GM10248 (cell line): ENCODE results near the gene TAS1R3.

Source experiments
- CTCF ChIA-PET: fragments of 300-600 bp; sonication (Branson Sonifier 250); formaldehyde crosslinking; extraction: SDS; loops from one replicate; lab custom pipeline; 2021; ENCODE audit warnings: antibody characterized with exemption; lab: Yijun Ruan, JAX
- POLR2A ChIA-PET: fragments of 350-650 bp; sonication (Branson Sonifier 250); formaldehyde crosslinking; extraction: SDS; loops from one replicate; lab custom pipeline; 2020; ENCODE audit warnings: antibody characterized with exemption; lab: Yijun Ruan, JAX
- DNase-seq: peaks from one replicate; pipeline ENCODE4 v3.0.0; 2012; ENCODE audit errors: extremely low spot score
- TF ChIP-seq, protein P1 (sequence below): IDR thresholded peaks from 2 replicates; pipeline ENCODE4 v1.5.1; 2012; ENCODE audit warnings: mild to moderate bottlenecking, low read depth; ENCODE audit errors: extremely low read depth, missing control alignments, control extremely low read depth

TAS1R3 gene

DNA sequence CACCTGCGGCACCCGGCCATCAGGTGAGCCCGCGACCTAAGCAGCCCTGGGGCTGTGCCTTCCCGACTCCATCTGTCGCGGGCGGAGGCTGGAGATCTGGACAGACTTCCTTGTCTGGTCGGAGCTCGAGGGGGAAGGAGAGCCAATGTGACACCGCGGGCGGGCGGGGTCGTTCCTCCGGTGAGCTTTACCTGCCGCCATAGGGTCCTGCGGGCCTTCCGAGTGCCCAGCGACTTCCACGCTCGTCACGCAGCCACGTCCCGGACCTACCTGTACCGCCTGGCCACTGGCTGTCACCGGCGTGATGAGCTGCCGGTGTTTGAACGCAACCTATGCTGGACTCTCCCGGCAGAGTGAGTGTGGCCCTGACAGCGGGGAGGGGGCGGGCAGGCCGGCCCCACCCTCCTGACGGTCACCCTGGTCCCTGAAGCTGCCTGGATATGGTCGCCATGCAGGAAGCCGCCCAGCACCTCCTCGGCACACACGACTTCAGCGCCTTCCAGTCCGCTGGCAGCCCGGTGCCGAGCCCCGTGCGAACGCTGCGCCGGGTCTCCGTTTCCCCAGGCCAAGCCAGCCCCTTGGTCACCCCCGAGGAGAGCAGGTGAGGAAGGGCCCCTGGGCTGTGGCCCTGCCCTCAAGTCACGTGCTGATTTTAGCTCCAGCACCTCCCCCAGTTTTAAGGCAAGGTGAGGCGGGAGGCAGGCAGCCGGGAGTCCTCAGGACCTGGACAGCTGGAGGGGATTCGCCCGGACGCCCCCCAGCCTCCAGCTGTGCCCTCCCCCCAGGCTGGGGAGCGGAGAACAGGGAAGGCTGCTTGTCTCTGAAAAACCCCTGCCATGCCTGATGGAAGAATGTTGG lies 21.6 kb upstream of the TAS1R3 start:
- ChIA-PET POLR2A (no interaction called here), CTCF (interaction anchor here (1.1 to 2.1 kb wide), 3 partner anchors 9 to 66 kb away, joined by 3 to 7 read pairs (median 6); partner anchors contain the start of gene AURKAIP1)
- no peak for DNase-seq
- TF ChIP-seq, protein P1, sequence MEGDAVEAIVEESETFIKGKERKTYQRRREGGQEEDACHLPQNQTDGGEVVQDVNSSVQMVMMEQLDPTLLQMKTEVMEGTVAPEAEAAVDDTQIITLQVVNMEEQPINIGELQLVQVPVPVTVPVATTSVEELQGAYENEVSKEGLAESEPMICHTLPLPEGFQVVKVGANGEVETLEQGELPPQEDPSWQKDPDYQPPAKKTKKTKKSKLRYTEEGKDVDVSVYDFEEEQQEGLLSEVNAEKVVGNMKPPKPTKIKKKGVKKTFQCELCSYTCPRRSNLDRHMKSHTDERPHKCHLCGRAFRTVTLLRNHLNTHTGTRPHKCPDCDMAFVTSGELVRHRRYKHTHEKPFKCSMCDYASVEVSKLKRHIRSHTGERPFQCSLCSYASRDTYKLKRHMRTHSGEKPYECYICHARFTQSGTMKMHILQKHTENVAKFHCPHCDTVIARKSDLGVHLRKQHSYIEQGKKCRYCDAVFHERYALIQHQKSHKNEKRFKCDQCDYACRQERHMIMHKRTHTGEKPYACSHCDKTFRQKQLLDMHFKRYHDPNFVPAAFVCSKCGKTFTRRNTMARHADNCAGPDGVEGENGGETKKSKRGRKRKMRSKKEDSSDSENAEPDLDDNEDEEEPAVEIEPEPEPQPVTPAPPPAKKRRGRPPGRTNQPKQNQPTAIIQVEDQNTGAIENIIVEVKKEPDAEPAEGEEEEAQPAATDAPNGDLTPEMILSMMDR = no peak

GRCh38 chr1:1310109-1310385 lies 21.0 kb upstream of the TAS1R3 start:
- TF ChIP-seq, protein P1 = no peak
- ChIA-PET CTCF (interaction anchor here (1.1 to 2.1 kb wide), 3 partner anchors 10 to 65 kb away, joined by 3 to 7 read pairs (median 6); partner anchors contain the start of gene AURKAIP1), POLR2A (no interaction called here)
- no peak for DNase-seq

DNA sequence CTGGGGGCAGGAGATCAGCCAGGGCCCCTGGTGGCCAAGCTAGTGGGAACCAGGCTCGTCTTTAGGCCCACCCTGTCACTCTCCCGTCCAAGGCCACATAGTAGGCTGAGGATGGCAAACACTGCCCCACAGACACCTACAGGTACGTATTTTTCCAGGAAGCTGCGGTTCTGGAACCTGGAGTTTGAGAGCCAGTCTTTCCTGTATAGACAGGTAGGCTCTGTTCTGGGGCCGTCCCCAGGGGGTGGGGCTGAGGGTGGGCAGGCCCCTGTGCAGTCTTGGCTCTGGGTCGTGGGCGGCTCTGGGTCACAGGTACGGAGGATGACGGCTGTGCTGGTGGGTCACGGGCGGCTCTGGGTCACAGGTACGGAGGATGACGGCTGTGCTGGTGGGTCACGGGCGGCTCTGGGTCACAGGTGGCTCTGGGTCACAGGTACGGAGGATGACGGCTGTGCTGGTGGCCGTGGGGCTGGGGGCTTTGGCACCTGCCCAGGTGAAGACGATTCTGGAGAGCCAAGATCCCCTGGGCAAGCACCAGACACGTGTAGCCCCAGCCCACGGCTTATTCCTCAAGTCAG lies 20.5 kb upstream of the TAS1R3 start:
- POLR2A ChIA-PET = no interaction called here

GRCh38 chr1:1311107-1312104 lies 19.7 kb upstream of the TAS1R3 start:
- POLR2A ChIA-PET = interaction anchor here (0.7 kb wide), 1 partner anchor 10 kb away, joined by 4 read pairs; no protein-coding TSS in a partner anchor
- TF ChIP-seq, protein P1 = no peak
- DNase-seq = no peak
- CTCF ChIA-PET = interaction anchor here (1.4 to 2.1 kb wide), 2 partner anchors 9 to 11 kb away, joined by 4 to 7 read pairs; no protein-coding TSS in a partner anchor

More for the DNA sequence above, 20.5 kb upstream of the TAS1R3 start:
- CTCF ChIA-PET = interaction anchor here (1.4 to 2.1 kb wide), 3 partner anchors 9 to 65 kb away, joined by 4 to 7 read pairs (median 6); partner anchors contain the start of gene AURKAIP1
- TF ChIP-seq, protein P1 = no peak
- DNase-seq = no peak

DNA sequence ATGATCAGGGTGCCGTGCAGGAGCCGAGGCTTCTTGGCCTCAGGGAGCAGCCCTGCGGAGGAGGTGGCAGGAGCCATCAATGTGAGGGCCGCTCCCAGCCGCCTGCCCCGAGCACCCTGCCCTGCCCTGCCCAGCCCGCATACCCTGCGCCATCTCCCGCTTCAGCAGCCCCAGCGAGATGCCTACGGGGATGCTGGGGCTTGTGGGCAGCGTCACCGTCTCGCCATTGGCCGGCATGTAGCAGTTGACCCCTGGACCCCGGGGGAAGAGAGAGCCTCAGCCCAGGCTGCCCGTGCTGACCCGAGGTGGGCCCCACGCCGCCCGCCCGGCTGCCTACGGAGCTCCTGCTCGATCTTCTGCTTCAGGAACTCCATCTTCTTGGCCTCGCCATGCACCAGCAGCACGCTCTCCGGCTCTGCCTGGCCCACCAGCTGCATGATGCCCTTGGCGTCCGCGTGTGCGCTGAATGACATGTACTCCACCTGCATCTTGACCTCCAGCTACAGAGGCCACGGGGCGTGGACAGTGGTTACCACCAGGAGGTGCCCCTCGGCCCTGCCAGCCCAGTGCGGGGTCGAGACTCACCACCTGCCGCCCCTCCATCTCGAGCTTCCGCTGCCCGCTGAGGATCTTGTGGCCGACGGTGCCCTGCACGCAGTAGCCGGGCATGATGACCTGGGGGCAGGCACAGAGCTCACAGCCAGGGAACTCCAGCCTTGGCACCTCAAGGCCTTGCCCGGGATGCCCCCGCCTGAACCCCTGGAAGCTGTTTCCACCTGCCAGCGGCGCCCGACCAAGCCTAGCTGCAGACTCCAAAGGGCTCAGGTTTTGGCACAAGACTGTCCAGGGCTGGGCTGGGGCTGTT lies 18.4 kb upstream of the TAS1R3 start:
- ChIA-PET POLR2A (no interaction called here), CTCF (interaction anchor here (0.7 kb wide), 1 partner anchor 21 kb away, joined by 3 read pairs; no protein-coding TSS in a partner anchor)
- DNase-seq = no peak
- TF ChIP-seq, protein P1 = no peak
